Fibroblast of villous mesenchyme (primary cell): Measurements from ENCODE around the gene LAMTOR4. TPM values are rescaled to one million over a fixed set of nuclear protein-coding genes. Genes with fewer than 3 reads are reported as not detected.
A peak's percentile ranks its signal among the peaks of the same experiment; 100 is the strongest.

ENCODE experiments used
- DNase-seq: peaks from one replicate; pipeline ENCODE4 v3.0.0-alpha.2; 2010; ENCODE audit warnings: low read depth
- H3K4me3 ChIP-seq: 2 replicates; pipeline ENCODE4 v1.5.1; 2011; ENCODE audit warnings: low read depth, mild to moderate bottlenecking, low read length
- CTCF ChIP-seq: IDR thresholded peaks from 2 replicates; pipeline ENCODE4 v1.5.1; 2012; ENCODE audit warnings: low read depth, mild to moderate bottlenecking, low read length; ENCODE audit not compliant: insufficient read depth
- total RNA-seq: library from RNA; depleted of rRNA; stranded (reverse); fragments of >200 nt; gene quantifications from 2 replicates; pipeline ENCODE4 v1.2.3, GENCODE V29; 2012

The LAMTOR4 gene
- total RNA-seq, 1 donor, result 65.2 TPM

DNA sequence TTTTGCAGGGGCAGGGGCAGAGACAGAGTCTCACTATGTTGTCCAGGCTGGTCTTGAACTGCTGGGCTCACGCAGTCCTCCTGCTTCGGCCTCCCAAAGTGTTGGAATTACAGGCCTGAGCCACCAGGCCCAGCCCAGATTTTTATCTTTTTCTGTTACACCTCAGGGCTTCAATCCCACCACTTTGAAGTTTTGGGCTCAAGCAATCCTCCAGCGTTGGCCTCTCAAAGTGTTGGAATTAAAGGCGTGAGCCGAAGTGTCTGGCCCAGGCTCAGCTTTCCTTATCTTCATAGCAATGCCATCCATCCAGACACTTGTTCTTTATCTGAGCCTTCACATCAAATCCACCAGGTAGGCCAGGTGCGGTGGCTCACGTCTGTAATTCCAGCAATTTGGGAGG, 33.7 kb upstream of the LAMTOR4 start:
- no peak for TF ChIP-seq CTCF

DNA sequence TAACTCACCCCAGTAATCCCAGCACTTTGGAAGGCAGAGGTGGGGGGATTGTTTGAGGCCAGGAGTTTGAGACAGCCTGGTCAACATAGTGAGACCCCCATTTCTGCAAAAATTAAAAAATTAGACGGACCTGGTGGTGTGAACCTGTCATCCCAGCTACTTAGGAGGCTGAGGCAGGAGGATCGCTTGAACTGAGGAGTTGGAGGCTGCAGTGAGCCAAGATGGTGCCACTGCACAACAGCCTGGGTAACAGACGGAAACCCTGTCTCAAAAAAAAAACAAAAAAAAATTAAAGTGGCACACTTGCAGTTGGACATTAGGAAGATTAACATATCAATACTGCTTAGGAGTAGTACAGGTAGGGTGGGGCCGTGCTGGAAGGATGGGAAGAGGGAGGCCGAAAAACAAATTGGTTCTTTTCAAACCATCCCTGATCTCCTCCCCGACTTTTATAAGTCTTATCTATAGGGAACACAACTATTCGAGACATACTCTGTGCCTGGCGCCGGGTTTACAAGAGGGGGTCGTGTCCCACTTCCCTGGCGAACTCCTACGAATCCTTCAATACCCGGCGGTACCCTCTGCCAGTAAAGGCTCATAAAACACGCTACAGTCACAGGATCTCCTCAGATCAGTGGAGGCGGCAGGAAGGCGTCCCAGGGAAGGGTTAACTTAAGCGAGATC, 30.2 kb upstream of the LAMTOR4 start:
- peak overlapping the region; percentile 97 for H3K4me3 ChIP-seq
- no peak for DNase-seq
- no peak for TF ChIP-seq CTCF

More for the DNA sequence above, 33.7 kb upstream of the LAMTOR4 start:
- no peak for DNase-seq
- no peak overlapping the region for H3K4me3 ChIP-seq

- TF ChIP-seq CTCF, result no peak
- peak within 1 kb of the TSS; percentile 97 for H3K4me3 ChIP-seq
- peak; percentile 97 for DNase-seq
Observed at GRCh38 chr7:100119072-100119969, 29.4 kb upstream of the LAMTOR4 start, which contains the start of the genes CNPY4 and TAF6. Gene CNPY4 (plus strand): TSS chr7:100119634. CDS start chr7:100119745, 111 bp downstream. Gene TAF6 (minus strand): TSS chr7:100119358. CDS start chr7:100114209, 5,149 bp downstream.

DNA sequence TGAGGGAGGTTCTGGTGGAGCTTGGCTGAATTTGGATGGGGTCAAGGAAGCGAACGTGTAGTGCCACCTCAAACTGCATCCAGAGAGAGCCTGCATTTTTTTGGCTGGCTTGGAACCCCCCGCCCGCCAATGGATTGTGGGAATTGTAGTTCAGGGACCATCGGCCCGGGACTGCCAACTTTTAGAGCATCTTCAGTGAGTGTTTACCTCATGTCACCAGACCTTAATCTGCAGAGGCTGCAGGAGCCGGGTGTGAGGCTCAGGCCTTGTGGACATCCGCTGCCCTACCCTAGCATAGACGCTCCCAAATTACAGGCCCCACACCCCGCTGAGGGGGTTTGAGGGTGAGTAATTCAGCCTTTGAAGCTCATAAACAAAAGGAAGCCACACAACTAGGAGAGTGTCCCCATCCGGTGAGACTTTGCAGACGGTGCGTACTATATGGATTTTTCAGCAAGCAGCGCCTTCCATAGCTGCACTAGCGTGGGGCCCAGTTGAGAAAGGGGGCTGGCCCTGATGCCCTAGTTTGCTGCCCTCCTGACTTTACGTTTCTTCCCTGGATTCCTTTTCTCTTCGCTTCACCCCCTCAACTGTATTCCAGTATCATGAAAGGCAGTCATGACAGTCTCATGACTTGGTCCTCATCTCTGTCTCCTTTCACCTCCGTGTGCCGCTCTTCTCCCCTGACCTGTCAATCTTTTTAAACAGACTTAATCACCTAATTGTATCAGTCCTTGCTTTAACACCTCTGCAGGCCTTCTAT, 28.6 kb upstream of the LAMTOR4 start:
- TF ChIP-seq CTCF, result no peak
- peak overlapping the region; percentile 97 for H3K4me3 ChIP-seq
- DNase-seq, result peak; percentile 64

GRCh38 chr7:100120733-100121036, 28.0 kb upstream of the LAMTOR4 start:
- DNase-seq, result no peak
- peak overlapping the region; percentile 97 for H3K4me3 ChIP-seq
- TF ChIP-seq CTCF, result no peak

- no peak overlapping the region for H3K4me3 ChIP-seq
- TF ChIP-seq CTCF, result no peak
- no peak for DNase-seq
Observed at GRCh38 chr7:100122067-100122466, 26.7 kb upstream of the LAMTOR4 start.
